GM08714 (cell line): ENCODE data around the gene ZDHHC8.

ENCODE experiments used
- H3K4me3 ChIP-seq: fragments of 200-500 bp; sonication (Bioruptor generic); 2 replicates; pipeline ENCODE4 v1.5.1; 2014; ENCODE audit warnings: mild to moderate bottlenecking, low read length, inconsistent platforms
- ZNF274 ChIP-seq: IDR thresholded peaks from 2 replicates; pipeline ENCODE4 v1.6.1; 2012; ENCODE audit warnings: mild to moderate bottlenecking, low read depth, low read length

ZDHHC8 gene, protein sequence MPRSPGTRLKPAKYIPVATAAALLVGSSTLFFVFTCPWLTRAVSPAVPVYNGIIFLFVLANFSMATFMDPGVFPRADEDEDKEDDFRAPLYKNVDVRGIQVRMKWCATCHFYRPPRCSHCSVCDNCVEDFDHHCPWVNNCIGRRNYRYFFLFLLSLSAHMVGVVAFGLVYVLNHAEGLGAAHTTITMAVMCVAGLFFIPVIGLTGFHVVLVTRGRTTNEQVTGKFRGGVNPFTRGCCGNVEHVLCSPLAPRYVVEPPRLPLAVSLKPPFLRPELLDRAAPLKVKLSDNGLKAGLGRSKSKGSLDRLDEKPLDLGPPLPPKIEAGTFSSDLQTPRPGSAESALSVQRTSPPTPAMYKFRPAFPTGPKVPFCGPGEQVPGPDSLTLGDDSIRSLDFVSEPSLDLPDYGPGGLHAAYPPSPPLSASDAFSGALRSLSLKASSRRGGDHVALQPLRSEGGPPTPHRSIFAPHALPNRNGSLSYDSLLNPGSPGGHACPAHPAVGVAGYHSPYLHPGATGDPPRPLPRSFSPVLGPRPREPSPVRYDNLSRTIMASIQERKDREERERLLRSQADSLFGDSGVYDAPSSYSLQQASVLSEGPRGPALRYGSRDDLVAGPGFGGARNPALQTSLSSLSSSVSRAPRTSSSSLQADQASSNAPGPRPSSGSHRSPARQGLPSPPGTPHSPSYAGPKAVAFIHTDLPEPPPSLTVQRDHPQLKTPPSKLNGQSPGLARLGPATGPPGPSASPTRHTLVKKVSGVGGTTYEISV

GRCh38 chr22:20131597-20131858, at the start of gene ZDHHC8:
Gene ZDHHC8 (plus strand): TSS chr22:20131804. CDS start chr22:20131948, 144 bp downstream.
- peak within 1 kb of the TSS; percentile 67 for H3K4me3 ChIP-seq

DNA sequence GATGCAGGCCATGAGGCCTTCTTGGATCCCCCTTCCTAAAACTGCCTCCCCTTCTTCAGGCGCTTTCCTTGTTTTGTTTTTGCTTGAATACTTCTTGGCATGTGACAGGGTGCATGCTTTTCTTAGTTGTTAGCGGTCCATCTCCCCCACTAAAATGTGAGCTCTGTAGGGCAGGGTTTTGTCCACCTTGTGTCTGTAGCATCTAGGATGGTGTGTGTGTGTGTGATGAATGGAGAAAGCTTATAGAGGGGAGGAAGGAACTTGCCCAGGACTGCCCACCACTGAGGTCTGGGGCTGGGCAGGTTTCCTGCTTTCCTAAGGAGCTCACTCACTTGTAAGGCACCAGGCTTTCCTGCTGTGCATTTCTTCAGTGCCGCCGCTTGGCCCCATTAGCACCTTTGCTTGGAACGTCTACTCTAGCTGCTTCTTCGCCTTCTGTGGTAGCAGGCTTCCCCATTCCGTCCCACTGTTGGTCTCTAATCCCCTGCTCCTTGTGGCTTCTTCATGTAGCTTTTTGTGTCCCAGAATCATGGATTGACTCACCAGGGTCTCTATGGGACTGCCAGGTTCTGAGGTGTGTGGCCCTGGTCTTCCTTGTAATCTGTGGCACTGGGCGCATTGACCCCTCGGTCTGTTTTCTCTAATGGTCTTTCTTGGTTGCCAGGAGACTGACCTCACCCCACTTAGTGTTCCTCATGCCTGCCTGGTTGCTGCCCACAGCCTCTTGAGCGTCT, 48.3 kb upstream of the ZDHHC8 start:
- no peak overlapping the region for H3K4me3 ChIP-seq
- TF ChIP-seq ZNF274 = no peak

More at GRCh38 chr22:20131597-20131858, at the start of gene ZDHHC8:
- no peak for TF ChIP-seq ZNF274

- TF ChIP-seq ZNF274 = no peak
- H3K4me3 ChIP-seq = no peak overlapping the region
Measured at GRCh38 chr22:20083891-20084546, 47.6 kb upstream of the ZDHHC8 start.

DNA sequence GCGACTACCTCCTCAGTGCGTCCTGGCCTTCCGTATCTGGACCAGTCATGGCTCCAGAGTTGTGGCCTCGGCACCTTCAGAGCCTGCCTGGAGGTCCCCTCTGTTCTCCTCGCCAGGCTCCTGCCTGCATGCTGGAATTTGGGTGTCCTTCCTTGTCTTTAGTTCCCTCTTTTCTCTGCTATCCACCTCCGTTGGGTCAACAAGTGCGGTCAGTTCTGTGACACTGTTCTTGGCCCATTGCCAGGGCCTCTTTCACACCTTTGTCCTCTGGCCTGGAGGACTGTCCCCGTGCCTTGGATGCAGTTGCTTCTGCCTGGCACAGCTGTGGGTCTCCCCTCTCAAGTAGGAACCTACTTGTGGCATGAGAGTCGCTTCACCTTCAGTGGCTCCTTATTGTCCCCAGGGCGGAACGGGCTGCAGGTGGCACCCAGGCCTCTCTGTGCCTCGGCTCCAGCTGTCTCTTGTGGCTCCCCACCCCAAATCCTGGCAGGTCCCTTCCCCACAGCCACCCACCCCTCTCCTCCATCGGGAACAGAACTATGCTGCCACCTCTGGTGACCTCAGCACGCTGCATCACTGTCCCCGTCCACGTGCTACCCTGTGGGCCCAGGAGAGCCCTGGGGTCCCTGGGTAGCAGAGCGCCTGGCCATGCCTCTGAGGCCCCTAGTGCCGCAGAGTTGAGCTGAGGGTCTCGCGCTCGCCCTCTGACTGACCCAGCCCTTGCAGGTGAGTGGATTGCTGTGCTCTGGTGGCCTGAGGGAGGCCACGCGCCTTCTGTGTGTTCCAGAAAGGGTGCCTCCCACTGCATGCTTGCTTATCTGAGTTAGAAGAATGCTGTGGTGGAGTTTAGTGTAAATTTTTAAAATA, 46.8 kb upstream of the ZDHHC8 start:
- TF ChIP-seq ZNF274 = no peak
- H3K4me3 ChIP-seq = no peak overlapping the region

- no peak for TF ChIP-seq ZNF274
- no peak overlapping the region for H3K4me3 ChIP-seq
Measured at GRCh38 chr22:20085651-20086050, 46.0 kb upstream of the ZDHHC8 start.

- H3K4me3 ChIP-seq = no peak overlapping the region
- no peak for TF ChIP-seq ZNF274
Measured at GRCh38 chr22:20086101-20086599, 45.5 kb upstream of the ZDHHC8 start.

DNA sequence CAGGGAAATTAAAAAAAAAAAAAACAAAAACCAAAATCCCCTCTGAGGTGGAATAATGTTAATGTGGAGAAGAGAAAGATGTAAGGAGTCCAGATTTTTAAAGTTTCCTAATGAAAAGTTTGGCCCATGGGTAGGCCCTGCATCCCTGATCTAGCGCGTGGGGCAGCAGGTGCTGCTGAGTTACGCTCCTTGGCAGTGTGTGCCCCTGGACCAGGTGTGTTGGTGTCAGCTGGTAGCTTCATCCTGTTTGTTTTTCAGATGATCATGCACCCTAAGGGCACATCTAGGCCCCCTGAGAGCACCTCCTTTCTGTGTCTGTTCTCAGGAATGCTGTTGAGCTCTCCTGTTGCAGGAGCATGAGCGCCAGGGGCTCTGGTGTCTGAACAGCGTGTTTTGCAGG, 44.8 kb upstream of the ZDHHC8 start:
- no peak overlapping the region for H3K4me3 ChIP-seq

DNA sequence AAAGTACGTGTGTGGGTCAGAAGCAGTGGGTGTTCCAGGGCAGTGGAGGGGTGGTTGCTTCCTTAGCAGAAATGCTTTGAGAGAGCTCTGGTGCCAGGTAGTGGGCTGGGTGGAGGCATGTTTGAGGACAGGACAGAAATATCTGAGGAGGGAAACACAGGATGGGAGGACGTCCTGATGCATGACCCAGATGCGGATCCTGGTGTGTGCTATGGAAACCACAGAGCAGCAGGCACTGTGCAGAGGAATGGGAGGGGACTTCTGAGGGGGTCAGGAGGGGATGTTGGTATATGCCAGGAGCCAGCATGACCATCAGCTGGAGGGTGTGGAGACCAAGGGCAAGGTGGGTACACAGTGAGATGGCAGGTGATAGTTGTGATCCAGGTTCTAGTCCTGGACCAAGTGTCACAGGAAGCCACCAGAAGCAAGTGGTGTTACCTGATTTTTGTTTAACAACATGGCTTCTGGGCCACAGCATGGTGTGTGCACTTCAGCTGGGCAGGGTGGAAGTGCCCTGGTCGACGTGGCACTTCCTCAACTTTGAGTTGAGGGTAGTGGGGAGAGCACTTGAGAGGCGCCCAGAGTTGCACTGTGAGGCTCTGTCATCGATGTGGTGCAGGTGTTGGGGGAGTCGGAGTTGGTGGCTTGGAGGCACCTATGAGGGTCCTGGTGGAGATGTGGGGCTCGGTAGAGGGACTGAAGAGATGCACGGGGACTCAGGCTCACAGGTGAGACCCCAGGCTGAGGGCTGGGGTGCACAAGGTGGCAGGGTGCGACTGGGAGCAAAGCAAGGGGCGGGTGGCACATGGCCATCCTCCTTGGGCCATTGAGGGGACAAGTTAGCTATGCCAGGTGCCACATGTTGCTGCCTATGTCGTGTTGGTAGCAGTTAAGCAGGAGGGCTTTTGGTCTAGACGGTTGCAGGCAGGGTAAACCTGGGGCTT, 44.0 kb upstream of the ZDHHC8 start:
- no peak for TF ChIP-seq ZNF274
- no peak overlapping the region for H3K4me3 ChIP-seq

More for the DNA sequence above, 44.8 kb upstream of the ZDHHC8 start:
- no peak for TF ChIP-seq ZNF274

GRCh38 chr22:20088263-20088648, 43.3 kb upstream of the ZDHHC8 start:
- no peak for TF ChIP-seq ZNF274
- H3K4me3 ChIP-seq = no peak overlapping the region

- TF ChIP-seq ZNF274 = no peak
- H3K4me3 ChIP-seq = no peak overlapping the region
Measured at GRCh38 chr22:20089226-20089976, 42.2 kb upstream of the ZDHHC8 start.

- no peak for TF ChIP-seq ZNF274
- H3K4me3 ChIP-seq = no peak overlapping the region
Measured at GRCh38 chr22:20089977-20090729, 41.5 kb upstream of the ZDHHC8 start.
